Measurements from ENCODE around the gene ANAPC10.

DNA sequence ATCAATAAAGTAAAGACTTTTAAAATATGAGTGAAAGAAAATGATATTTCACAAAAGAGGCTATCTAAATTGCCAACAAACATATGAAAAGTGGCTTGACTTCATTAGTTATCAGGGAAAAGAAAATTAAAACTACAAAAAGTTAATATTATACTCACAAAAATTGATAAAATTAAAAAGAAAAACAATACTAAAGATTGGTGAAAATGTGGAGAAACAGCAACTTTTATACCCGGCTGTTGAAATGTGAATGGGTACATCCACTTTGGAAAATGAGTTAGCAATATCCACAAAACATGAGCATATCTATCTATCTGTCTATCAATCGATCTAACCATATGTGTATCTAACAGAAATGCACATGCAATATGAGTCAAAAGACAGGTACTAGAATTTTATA lies 122.3 kb downstream of the ANAPC10 start:
- TF ChIP-seq CEBPB (IDR thresholded peaks at IDR 0.05) (no peak), EP300 (IDR thresholded peaks at IDR 0.05; ENCODE audit: borderline replicate concordance) (no peak), EGR1 (IDR thresholded peaks at IDR 0.05) (no peak), CREB1 (IDR thresholded peaks at IDR 0.05; ENCODE audit: low read depth) (no peak), TEAD4 (IDR thresholded peaks at IDR 0.05) (no peak), NFIC (IDR thresholded peaks at IDR 0.05) (no peak), FOXM1 (IDR thresholded peaks at IDR 0.05; ENCODE audit: borderline replicate concordance, low read depth) (no peak), TCF12 (IDR thresholded peaks at IDR 0.05; ENCODE audit: low read depth) (no peak), RAD21 (IDR thresholded peaks at IDR 0.05; ENCODE audit: low read depth) (no peak), YY1 (IDR thresholded peaks at IDR 0.05; ENCODE audit: low read depth) (no peak), TAF1 (IDR thresholded peaks at IDR 0.05; ENCODE audit: low read depth) (no peak)
- TF ChIP-seq, protein P1, sequence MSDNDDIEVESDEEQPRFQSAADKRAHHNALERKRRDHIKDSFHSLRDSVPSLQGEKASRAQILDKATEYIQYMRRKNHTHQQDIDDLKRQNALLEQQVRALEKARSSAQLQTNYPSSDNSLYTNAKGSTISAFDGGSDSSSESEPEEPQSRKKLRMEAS (IDR thresholded peaks at IDR 0.05) = no peak
- TF ChIP-seq, protein P2, sequence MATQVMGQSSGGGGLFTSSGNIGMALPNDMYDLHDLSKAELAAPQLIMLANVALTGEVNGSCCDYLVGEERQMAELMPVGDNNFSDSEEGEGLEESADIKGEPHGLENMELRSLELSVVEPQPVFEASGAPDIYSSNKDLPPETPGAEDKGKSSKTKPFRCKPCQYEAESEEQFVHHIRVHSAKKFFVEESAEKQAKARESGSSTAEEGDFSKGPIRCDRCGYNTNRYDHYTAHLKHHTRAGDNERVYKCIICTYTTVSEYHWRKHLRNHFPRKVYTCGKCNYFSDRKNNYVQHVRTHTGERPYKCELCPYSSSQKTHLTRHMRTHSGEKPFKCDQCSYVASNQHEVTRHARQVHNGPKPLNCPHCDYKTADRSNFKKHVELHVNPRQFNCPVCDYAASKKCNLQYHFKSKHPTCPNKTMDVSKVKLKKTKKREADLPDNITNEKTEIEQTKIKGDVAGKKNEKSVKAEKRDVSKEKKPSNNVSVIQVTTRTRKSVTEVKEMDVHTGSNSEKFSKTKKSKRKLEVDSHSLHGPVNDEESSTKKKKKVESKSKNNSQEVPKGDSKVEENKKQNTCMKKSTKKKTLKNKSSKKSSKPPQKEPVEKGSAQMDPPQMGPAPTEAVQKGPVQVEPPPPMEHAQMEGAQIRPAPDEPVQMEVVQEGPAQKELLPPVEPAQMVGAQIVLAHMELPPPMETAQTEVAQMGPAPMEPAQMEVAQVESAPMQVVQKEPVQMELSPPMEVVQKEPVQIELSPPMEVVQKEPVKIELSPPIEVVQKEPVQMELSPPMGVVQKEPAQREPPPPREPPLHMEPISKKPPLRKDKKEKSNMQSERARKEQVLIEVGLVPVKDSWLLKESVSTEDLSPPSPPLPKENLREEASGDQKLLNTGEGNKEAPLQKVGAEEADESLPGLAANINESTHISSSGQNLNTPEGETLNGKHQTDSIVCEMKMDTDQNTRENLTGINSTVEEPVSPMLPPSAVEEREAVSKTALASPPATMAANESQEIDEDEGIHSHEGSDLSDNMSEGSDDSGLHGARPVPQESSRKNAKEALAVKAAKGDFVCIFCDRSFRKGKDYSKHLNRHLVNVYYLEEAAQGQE (IDR thresholded peaks at IDR 0.05; ENCODE audit: low read depth) = no peak
